ENCODE measurements around the gene INTS4.
"Not testable (repeated sequence)": the region's sequence is repeated elsewhere in the genome, so short reads cannot be mapped to it uniquely, and the experiment has no call there.

DNA sequence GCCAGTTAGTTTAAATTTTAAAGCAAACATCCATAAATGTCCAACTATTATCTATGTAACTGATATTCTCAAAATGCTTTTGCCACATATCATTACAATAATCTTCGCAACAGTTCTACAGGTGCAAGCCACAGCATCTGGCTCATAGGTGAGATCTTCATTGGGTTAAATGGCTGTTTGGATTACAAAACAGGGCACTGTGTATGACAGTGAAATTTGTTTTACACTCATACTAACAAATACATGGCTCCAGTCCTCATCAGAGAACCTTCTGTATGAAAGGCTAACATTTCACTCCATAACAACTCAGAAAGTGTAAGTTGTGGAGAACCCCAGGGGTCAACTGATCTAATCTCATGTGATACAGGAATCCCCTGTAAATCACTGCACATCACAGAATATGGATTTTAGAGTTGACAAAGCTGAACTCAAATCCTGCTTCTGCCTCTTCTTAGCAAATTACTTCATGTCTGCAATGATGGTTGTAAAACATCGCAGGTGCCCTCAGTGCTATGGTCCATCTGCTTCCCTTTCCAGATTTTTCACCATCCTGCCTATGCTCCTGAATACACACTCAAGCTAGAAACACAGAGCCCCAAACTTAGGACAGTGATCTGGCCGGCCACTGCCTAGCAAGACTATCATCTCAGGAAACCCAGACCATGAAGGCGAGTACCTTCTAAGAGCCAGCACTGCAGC is 80.7 kb downstream of the INTS4 start:
- not testable (repeated sequence) for TF ChIP-seq POLR2A (IDR thresholded peaks at IDR 0.05)
- TF ChIP-seq, protein P1, sequence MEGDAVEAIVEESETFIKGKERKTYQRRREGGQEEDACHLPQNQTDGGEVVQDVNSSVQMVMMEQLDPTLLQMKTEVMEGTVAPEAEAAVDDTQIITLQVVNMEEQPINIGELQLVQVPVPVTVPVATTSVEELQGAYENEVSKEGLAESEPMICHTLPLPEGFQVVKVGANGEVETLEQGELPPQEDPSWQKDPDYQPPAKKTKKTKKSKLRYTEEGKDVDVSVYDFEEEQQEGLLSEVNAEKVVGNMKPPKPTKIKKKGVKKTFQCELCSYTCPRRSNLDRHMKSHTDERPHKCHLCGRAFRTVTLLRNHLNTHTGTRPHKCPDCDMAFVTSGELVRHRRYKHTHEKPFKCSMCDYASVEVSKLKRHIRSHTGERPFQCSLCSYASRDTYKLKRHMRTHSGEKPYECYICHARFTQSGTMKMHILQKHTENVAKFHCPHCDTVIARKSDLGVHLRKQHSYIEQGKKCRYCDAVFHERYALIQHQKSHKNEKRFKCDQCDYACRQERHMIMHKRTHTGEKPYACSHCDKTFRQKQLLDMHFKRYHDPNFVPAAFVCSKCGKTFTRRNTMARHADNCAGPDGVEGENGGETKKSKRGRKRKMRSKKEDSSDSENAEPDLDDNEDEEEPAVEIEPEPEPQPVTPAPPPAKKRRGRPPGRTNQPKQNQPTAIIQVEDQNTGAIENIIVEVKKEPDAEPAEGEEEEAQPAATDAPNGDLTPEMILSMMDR (IDR thresholded peaks at IDR 0.05), result not testable (repeated sequence)

All from heart left ventricle (tissue), 13 donors.